ENCODE results near the gene PDE4A. TPM values are rescaled to one million over a fixed set of nuclear protein-coding genes. Genes with fewer than 3 reads are reported as not detected.

PDE4A gene
- total and polyA plus RNA-seq, 10 of the 15 experiments (the other 5 are each of a cell fraction or from before 2014, with no cell fraction given) = 0.24 to 13.3 (median 4.9) TPM

DNA sequence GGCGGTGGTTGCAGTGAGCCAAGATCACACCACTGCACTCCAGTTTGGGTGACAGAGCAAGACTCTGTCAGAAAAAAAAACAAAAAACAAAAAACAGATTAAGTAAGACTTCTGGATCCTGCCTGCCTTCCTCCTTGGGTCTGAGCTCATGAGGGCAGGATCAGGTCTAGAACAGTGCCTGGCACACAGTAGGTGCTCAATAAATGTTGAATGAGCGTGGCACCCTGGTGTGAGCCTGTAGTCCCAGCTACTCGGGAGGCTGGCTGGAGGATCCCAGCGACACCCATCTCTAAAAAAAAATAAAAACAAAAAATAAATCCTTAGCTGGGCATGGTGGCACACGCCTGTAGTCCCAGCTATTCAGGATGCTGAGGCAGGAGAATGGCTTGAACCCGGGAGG, 14.1 kb upstream of the PDE4A start (continued):
- TF ChIP-seq, protein P1, sequence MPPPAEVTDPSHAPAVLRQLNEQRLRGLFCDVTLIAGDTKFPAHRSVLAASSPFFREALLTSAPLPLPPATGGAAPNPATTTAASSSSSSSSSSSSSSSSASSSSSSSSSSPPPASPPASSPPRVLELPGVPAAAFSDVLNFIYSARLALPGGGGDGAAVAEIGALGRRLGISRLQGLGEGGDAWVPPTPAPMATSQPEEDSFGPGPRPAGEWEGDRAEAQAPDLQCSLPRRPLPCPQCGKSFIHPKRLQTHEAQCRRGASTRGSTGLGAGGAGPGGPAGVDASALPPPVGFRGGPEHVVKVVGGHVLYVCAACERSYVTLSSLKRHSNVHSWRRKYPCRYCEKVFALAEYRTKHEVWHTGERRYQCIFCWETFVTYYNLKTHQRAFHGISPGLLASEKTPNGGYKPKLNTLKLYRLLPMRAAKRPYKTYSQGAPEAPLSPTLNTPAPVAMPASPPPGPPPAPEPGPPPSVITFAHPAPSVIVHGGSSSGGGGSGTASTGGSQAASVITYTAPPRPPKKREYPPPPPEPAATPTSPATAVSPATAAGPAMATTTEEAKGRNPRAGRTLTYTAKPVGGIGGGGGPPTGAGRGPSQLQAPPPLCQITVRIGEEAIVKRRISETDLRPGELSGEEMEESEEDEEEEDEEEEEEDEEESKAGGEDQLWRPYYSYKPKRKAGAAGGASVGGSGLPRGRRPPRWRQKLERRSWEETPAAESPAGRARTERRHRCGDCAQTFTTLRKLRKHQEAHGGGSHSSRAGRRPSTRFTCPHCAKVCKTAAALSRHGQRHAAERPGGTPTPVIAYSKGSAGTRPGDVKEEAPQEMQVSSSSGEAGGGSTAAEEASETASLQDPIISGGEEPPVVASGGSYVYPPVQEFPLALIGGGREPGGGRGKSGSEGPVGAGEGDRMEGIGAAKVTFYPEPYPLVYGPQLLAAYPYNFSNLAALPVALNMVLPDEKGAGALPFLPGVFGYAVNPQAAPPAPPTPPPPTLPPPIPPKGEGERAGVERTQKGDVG (CRISPR knock-in tag; IDR thresholded peaks at IDR 0.05) = no peak
- no peak for TF ChIP-seq FOXK2 (IDR thresholded peaks at IDR 0.05)
- TF ChIP-seq RCOR1 (conservative IDR thresholded peaks at IDR 0.05; ENCODE audit: low read depth, low read length) = no peak
- no peak for TF ChIP-seq PAX8 (IDR thresholded peaks at IDR 0.05)
- no peak for TF ChIP-seq MEF2A (IDR thresholded peaks at IDR 0.05; ENCODE audit: insufficient read depth, low read depth, low read length)
- TF ChIP-seq TCF12 (IDR thresholded peaks at IDR 0.05; ENCODE audit: low read depth, low read length) = no peak

DNA sequence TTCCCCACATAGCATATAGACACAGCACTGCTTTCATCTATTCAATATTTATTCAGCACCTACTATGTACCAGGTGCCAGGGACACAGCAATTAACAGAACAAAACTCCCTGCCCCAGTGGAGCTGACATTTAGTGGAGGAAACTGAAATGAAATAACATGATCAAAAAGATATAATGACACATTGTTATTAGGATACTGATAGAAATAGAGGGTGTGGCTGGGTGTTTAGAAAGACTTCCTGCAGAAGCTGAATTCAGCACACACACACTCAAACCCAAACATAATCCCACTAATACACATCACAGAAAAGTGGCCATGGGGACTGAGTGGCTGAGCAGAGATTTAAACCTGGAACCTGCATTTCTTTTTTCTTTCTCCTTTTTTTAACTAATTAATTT, 13.2 kb upstream of the PDE4A start:
- CTCF ChIA-PET = interaction anchor here (0.5 to 28.5 kb wide), 3 partner anchors 18 to 292 kb away, joined by 3 to 1053 read pairs (median 3); partner anchors contain the start of gene PDE4A
- intact Hi-C loops (cut with micrococcal nuclease; ENCODE audit: unreplicated experiment) = loop anchor here (10.0 kb wide), 1 partner anchor 98 kb away; the partner anchor contains the start of gene KEAP1

More for the DNA sequence above, 13.2 kb upstream of the PDE4A start:
- H3K27me3 ChIP-seq (replicated peaks in 1 of 2; ENCODE audit: control insufficient read depth in 2 of 2, insufficient read depth in 2 of 2, low read length in 1 of 2) = peaks cover 0 to 3% of the 10 kb centered on the region in 2 experiments; a peak in 2 of 4 replicates
- H2AFZ ChIP-seq (ENCODE audit: control insufficient read depth, low read depth, low read length) = no peak overlapping the region
- H3K9ac ChIP-seq (ENCODE audit: control insufficient read depth, insufficient read depth, low read length) = no peak overlapping the region
- ChIA-PET RAD21 (ENCODE audit: unreplicated experiment) (interaction anchor here (1.4 to 7.8 kb wide), 4 partner anchors 12 to 136 kb away, joined by 3 to 209 read pairs (median 26); partner anchors contain the start of genes ICAM1 and PDE4A), POLR2A (interaction anchor here (0.6 to 8.3 kb wide), 6 partner anchors 11 to 252 kb away, joined by 3 to 122 read pairs (median 3); partner anchors contain the start of gene PDE4A), SMC1A (ENCODE audit: uncharacterized antibody, unreplicated experiment) (interaction anchor here (0.8 to 16.0 kb wide), 4 partner anchors 8 to 293 kb away, joined by 3 to 364 read pairs (median 64); partner anchors contain the start of gene PDE4A)
- no peak for DNase-seq (ENCODE audit: low read depth, low spot score)
- H3K4me1 ChIP-seq (ENCODE audit: control insufficient read depth, insufficient read depth, low read length) = peaks cover 52% of the 10 kb centered on the region
- H3K36me3 ChIP-seq (ENCODE audit: control insufficient read depth in 2 of 2, insufficient read depth in 2 of 2, low read length in 1 of 2) = no peaks in the 10 kb centered on the region
- ATAC-seq = no peak
- TF ChIP-seq NFIC (IDR thresholded peaks at IDR 0.05; ENCODE audit: low read depth, low read length) = no peak
- no peak for TF ChIP-seq TCF12 (IDR thresholded peaks at IDR 0.05; ENCODE audit: low read depth, low read length)
- no peak for TF ChIP-seq FOS (IDR thresholded peaks at IDR 0.05; ENCODE audit: borderline replicate concordance, extremely low read depth, insufficient read length)
- TF ChIP-seq, protein P2, sequence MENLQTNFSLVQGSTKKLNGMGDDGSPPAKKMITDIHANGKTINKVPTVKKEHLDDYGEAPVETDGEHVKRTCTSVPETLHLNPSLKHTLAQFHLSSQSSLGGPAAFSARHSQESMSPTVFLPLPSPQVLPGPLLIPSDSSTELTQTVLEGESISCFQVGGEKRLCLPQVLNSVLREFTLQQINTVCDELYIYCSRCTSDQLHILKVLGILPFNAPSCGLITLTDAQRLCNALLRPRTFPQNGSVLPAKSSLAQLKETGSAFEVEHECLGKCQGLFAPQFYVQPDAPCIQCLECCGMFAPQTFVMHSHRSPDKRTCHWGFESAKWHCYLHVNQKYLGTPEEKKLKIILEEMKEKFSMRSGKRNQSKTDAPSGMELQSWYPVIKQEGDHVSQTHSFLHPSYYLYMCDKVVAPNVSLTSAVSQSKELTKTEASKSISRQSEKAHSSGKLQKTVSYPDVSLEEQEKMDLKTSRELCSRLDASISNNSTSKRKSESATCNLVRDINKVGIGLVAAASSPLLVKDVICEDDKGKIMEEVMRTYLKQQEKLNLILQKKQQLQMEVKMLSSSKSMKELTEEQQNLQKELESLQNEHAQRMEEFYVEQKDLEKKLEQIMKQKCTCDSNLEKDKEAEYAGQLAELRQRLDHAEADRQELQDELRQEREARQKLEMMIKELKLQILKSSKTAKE (IDR thresholded peaks at IDR 0.05; ENCODE audit: low read depth, poor library complexity, severe bottlenecking) = no peak
- peaks cover 12% of the 10 kb centered on the region for H3K79me2 ChIP-seq (ENCODE audit: control insufficient read depth, insufficient read depth, low read length)
- H3K9me3 ChIP-seq (replicated peaks; ENCODE audit: control insufficient read depth, insufficient read depth, low read length) = no peaks in the 10 kb centered on the region
- no peak overlapping the region for H3K27ac ChIP-seq (ENCODE audit: control insufficient read depth, insufficient read depth)
- H3K4me2 ChIP-seq (ENCODE audit: control insufficient read depth, insufficient read depth) = no peak overlapping the region
- H3K4me3 ChIP-seq = no peak overlapping the region
- no peak for FAIRE-seq
- in situ Hi-C loops (cut with MboI) = no loop called here
- no TSS peak for BruUV-seq (replicated peaks)
- no peaks in the 10 kb centered on the region for H4K20me1 ChIP-seq (ENCODE audit: control insufficient read depth, insufficient read depth)

All from GM12878 (cell line).